ENCODE data around the gene SLC37A1.

SLC37A1 gene

DNA sequence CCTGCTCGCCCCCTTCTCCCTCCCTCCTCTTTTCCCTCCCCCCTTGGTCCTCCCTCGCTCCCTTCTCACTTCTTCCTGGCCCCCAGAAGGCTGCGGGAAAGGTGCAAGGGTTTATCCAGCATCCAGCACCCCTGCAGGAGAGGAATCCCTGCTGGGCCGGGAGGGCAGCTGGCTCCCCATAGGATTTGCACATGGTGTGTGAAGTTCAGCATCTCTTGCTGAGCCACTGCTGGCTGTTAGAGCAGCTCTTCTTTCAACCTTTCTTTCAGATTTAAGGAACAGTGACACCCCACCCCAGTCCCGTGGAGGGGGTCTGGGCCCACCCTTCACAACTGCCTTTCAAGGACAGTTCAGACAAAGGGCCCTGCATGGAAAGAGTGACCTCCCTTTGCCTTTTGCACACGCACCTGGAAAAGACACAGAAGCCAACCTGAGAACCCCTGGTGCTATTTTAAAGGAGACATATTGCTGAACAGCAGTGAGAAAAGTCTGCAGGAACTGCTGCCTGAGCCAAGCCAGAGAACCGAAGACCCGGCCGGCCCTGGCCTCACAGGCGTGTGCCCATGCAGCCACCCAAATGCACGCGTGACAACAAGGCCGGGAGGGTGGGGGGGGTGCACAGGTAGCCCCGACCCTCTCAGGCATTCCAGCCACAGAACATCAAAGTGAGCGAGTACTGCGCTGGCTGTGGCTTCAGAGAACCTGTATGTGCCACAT, 66.6 kb downstream of the SLC37A1 start:
- peak; percentile 18 for DNase-seq

DNA sequence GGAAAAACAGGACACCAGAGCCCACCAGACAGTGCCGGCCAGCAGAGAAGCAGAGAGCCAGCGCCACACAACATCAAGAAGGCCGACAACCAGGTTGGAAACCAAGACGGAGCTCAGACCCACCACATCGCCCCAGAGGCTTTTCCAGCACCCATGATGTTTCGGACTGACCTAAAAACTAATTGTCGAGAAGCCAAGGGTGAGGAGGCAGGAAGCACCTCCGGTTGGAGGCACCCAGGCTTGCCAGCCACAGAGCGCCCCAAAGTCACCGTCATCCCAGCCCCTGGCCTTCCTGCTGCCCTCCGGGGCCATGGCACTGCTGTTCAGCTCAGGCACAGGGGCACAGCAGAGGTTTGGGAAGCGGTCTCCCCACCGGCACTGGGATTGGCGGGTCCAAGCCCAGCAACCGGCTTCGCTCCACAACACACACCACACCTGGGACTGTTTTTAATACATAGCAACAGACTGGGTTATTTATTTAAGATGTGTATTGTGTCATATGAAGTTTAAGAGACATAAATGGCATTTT, 67.2 kb downstream of the SLC37A1 start:
- no peak for DNase-seq

GRCh38 chr21:42581336-42581992, 67.8 kb downstream of the SLC37A1 start:
- DNase-seq = no peak

DNA sequence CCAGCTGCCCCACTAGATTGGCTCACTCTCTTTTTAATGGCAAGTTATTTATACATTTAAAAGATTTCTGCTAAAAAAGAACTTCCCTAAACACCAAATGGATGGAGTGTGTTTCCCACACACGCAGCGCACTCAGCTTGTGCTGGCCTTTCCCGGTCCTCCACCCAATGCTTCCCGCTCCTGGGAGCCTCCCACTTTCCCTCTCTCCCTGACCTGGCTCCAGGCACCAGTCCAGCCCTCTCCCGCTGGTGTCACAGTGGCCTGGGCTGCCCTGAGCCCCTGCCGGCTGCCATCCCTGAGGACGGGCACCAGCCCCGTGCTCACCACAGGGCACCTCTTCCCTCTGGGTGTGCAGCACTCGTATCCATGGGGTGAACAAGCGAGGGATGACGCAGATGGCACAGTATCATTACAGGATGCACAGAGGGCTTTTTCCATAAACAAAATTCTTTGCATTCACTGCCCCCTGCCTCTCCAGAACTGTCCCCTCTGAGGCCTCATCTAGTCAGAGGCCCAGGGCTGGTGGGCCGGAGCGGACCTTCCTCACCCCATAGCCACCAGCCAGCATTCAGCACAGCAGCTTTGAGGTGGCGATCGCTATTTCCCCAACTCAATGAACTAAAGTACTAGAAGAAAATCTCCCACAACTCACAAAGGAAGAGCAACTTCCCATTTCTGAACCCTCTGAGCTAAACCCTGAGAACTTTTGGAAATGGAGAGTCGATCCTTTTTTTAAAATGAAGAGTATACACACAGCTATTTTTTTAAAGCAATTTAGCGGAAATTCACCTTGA, 68.5 kb downstream of the SLC37A1 start:
- no peak for DNase-seq

GRCh38 chr21:42582787-42583476, 69.3 kb downstream of the SLC37A1 start:
- DNase-seq = no peak

- no peak for DNase-seq
Measured at GRCh38 chr21:42583477-42584295, 70.0 kb downstream of the SLC37A1 start.

DNA sequence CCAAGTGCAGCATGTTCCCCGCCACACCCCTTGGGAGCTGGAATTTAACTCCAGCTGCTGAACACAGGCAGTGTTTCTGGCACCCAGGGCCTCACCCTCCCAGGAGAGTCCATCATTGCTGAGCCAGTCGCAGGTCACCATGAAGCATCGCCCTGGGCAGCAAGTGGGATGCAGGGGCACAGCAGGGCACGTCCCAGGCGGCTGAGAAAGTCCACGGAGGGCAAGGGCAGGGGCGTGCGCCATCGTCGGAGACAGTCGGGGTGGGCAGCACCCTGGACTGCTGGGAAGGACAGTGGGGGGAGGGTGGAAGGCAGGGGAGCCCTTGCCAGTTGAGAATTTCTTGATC, 70.6 kb downstream of the SLC37A1 start:
- no peak for DNase-seq

GRCh38 chr21:42585881-42586280, 72.2 kb downstream of the SLC37A1 start:
- no peak for DNase-seq

DNA sequence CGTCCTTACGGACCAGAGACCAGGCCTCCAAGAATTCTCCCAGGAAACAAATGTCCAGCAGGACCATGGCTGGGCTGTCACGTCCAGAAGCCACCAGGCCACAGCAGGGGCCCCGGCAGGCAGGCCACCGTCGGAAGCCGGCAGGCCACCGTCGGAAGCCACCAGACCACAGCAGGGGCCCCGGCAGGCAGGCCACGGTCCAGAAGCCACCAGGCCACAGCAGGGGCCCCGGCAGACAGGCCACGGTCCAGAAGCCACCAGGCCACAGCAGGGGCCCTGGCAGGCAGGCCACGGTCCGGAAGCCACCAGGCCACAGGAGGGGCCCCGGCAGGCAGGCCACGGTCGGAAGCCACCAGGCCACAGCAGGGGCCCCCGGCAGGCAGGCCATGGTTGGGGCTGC, 72.8 kb downstream of the SLC37A1 start:
- no peak for DNase-seq

GRCh38 chr21:42587036-42587435, 73.4 kb downstream of the SLC37A1 start:
- no peak for DNase-seq

DNA sequence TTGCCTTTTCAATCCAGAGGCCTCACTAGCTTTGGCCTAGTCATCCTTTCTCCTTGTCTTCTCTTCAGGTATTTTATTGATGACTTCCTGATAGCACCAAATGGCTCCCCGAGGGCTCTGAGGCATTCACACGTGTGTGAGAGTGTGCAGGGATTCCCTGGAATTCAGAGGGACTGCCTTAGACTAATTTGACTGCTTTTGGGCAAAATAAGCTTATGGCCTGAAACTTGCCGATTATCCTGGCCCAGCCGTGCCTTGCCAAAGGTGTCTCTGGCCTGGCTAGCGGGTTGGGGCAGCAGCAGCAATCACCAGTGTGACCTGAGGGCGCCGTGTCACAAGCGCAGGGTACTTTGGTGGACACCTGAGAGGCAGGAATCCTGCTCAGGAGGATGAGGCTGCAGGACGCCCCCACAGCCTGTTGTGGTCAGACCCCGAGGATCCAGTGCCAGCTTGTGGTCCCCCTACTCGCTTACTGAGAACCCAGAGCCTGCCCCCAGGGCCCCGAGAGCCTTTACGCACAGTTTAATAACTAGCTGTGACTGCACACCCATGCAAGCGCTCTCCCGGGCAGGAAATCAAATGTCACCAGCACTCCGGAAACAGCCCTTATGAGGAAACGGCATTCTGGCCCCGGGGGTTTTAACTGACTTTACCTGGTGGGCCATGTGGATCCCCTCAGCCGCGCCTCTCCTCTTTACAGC, 76.9 kb downstream of the SLC37A1 start:
- DNase-seq = no peak

GRCh38 chr21:42591170-42591869, 77.7 kb downstream of the SLC37A1 start:
- DNase-seq = no peak

- DNase-seq = no peak
Measured at GRCh38 chr21:42592156-42592820, 78.6 kb downstream of the SLC37A1 start.

- DNase-seq = peak; percentile 86
Measured at GRCh38 chr21:42593007-42593814, 79.6 kb downstream of the SLC37A1 start.

DNA sequence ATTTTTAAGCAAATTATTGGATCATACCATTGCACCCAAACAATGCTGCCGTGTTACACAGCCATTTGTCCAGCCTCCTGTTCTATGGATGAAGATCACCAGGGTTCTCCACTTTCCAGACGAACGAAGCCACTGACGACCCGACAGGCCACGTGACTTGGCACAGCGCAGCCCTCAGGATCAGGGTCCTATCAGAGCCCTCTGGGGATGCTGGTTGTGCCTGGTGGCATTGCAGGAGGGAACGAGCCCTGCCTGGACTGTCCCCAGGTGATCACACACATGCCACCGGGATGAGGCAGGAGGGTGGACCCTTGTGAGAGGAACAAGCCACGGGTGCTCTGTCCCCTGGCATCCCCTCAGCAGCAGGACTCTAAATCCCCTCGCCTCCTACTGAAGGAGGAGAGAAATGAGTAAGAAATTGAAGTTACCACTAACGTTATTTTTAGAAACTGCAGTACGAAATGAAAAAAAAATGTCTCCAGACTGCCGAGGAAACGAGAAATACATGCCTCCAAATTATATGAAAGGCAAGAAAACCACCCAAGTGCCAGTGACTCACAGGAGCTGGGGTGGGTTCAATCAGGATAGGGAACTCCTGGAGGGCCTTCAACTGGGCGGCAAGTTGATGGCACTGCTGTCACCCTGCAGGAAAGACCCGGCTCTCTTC, 81.1 kb downstream of the SLC37A1 start:
- no peak for DNase-seq

DNA sequence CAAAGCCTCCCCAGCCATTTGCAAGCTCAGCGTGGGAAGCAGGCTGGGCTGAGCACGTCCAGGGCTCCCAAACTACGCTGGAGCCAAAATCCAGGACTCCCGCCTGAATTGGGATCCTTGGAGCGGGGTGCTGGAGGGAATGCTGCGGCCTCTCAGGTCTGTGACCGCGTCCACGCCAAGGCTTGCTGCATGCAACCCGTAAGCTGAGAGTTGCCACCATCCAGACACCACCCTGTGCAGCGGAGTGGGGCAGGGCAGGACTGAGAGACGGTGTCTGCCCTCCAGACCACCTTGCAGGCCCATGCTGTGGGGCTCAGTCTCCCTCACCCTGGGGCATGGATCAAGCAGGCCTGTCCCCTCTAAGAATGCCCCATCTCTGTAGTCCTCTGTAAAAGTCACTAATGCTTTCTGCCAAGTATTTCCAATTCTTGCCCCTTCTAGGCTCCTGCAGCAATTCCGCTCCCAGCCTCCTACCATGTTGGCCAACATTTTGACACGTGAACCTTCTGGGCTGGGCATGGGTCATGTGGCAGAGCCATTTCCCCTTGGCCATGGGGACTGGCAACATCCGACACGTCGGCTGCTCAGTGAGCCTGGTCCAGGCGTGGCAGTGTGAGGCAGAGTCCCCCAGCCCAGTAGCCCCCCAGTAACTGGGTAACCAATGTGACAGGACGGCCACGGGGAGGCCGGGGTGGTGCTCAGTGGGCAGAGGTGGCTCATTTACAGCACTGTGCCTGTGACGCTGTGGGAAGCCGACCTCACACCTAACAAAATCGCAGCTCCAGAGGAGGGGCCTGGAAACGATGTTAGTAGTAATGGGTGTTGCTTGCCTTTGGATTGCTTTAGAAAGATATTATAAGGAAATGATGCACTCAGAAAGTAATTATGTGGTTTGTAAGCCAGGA, 81.9 kb downstream of the SLC37A1 start:
- no peak for DNase-seq

DNA sequence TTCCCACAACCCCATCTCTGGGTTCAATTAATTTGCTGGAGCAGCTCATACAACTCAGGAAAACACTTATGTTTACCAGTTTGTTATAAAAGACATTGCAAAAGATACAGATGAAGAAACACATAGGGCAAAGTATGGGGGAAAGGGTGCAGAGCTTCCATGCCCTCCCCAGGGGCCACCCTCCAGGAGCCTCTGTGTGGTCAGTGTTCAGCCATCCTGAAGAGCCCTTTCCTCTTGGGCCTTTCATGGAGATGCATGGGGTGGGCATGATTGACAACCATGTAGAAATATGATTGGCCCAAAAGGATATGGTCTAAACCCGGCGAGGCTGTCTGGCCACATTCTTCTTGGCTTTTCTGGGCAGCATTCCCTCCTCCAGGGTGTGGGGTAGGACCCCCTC, 83.0 kb downstream of the SLC37A1 start:
- no peak for DNase-seq
